Tibial nerve (tissue), 3 donors: ENCODE data around the gene ZGLP1.

Experiments
- POLR2A ChIP-seq, 2 donors: fragments of 450-650 bp; IDR thresholded peaks; one replicate each; pipeline ENCODE4 v1.6.1; 2017; ENCODE audit warnings: antibody characterized with exemption in 2 of 2, mild to moderate bottlenecking in 2 of 2, moderate library complexity in 2 of 2
- TF ChIP-seq, protein P1 (sequence below), 5 experiments: fragments of 200-600 bp in 3 of 5; fragments of 450-650 bp in 2 of 5; sonication (generic) in 3 of 5; IDR thresholded peaks; one replicate each; pipeline ENCODE4 v1.5.1; 2016 to 2019; ENCODE audit warnings: antibody characterized with exemption in 5 of 5, mild to moderate bottlenecking in 3 of 5, moderate library complexity in 2 of 5

DNA sequence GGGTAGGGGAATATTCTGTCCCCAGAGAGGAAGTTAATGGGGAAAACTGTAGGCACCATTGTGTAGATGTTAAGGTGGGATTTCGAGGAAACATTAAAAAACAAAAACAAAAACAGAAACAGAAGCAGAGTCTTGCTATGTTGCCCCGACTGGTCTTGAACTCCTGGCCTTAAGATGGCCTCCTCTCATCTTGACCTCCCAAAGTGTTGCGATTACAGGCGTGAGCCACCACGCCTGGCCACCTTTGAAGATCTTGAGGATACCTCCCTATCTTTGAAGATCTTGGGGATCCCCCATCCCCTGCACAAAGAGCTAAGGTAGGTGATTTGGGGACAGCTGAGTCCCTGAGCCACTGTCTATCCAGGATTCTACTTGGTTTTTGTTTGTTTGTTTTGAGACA, 30.4 kb upstream of the ZGLP1 start:
- TF ChIP-seq, protein P1, sequence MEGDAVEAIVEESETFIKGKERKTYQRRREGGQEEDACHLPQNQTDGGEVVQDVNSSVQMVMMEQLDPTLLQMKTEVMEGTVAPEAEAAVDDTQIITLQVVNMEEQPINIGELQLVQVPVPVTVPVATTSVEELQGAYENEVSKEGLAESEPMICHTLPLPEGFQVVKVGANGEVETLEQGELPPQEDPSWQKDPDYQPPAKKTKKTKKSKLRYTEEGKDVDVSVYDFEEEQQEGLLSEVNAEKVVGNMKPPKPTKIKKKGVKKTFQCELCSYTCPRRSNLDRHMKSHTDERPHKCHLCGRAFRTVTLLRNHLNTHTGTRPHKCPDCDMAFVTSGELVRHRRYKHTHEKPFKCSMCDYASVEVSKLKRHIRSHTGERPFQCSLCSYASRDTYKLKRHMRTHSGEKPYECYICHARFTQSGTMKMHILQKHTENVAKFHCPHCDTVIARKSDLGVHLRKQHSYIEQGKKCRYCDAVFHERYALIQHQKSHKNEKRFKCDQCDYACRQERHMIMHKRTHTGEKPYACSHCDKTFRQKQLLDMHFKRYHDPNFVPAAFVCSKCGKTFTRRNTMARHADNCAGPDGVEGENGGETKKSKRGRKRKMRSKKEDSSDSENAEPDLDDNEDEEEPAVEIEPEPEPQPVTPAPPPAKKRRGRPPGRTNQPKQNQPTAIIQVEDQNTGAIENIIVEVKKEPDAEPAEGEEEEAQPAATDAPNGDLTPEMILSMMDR (IDR thresholded peaks at IDR 0.05), result no peak
- no peak for TF ChIP-seq POLR2A (IDR thresholded peaks at IDR 0.05)
